Left lung (tissue), 10 donors: ENCODE data around the gene GNPTAB. TPM values are rescaled to one million over a fixed set of nuclear protein-coding genes. Genes with fewer than 3 reads are reported as not detected.

Experiments used
- ATAC-seq: fragments of 200-7000 bp; cut with Tn5 transposase; one replicate; pipeline ENCODE4 v1.9.1; 2020; ENCODE audit warnings: moderate library complexity
- DNase-seq, 4 donors: peaks; one replicate each; pipeline ENCODE4 v3.0.0-alpha.2; 2013 to 2020
- H3K27ac ChIP-seq, 2 donors: fragments of 200-600 bp; sonication (generic) in 1 of 2; one replicate each; pipeline versions ENCODE4 v1.5.0 to v1.8.0; 2020 to 2021
- H3K27me3 ChIP-seq, 2 donors: fragments of 200-600 bp; sonication (generic) in 1 of 2; one replicate each; pipeline versions ENCODE4 v1.5.0 to v1.8.0; 2020 to 2021
- H3K36me3 ChIP-seq, 2 donors: fragments of 200-600 bp; sonication (generic) in 1 of 2; one replicate each; pipeline versions ENCODE4 v1.5.0 to v1.8.0; 2020 to 2021
- H3K4me1 ChIP-seq, 2 donors: fragments of 200-600 bp; one replicate each; pipeline ENCODE4 v1.8.0; 2021
- H3K4me3 ChIP-seq, 2 donors: fragments of 200-600 bp; sonication (generic) in 1 of 2; one replicate each; pipeline versions ENCODE4 v1.5.0 to v1.8.0; 2020 to 2021; ENCODE audit warnings: mild to moderate bottlenecking in 1 of 2
- H3K9me3 ChIP-seq, 2 donors: fragments of 200-600 bp; sonication (generic) in 1 of 2; one replicate each; pipeline versions ENCODE4 v1.5.0 to v1.8.0; 2020 to 2021
- CTCF ChIP-seq, 2 donors: fragments of 200-600 bp; sonication (generic) in 1 of 2; IDR thresholded peaks; one replicate each; pipeline versions ENCODE4 v1.5.0 to v1.8.0; 2021; ENCODE audit warnings: antibody characterized with exemption in 2 of 2
- intact Hi-C, 2 donors: fragments of 100-400 bp; cut with DNase I; formaldehyde crosslinking; loops; one replicate each; pipeline versions ENCODE4 v1.11.2 to v1.14.2; 2022
- polyA plus RNA-seq, 6 donors: library from polyadenylated mRNA; unstranded; fragments of 120-200 nt; gene quantifications; one replicate each; pipeline ENCODE4 v1.2.1, GENCODE V29; 2013; ENCODE audit not compliant: insufficient read length in 6 of 6
- total RNA-seq, 2 donors: library from RNA; stranded (reverse); fragmentation: NEBNext Ultra II Directional; extraction: Animal tissue kit (Norgen Biotek cat#: 25700); gene quantifications; one replicate each; pipeline ENCODE4 v1.2.1, GENCODE V29; 2021
- donor health status: DM: no; HTN: yes; CAD: no.
- donor health status: DM: no; HTN: no; CAD: no.

Gene GNPTAB
- total and polyA plus RNA-seq, 8 donors, result 42.7 to 68.9 (median 51.4) TPM

- peaks cover 0 to 49% of the 10 kb centered on the region in 2 donors for H3K4me1 ChIP-seq
- peak overlapping the region; percentile 14 to 65 for H3K27ac ChIP-seq
- DNase-seq (no peak), ATAC-seq (peak; percentile 41)
- H3K36me3 ChIP-seq, result peaks cover 0 to 12% of the 10 kb centered on the region in 2 donors
- intact Hi-C loops, result loop anchor here in 1 of 2 donors (10.0 kb wide), 1 partner anchor 57 kb away; the partner anchor contains the start of gene GNPTAB
- H3K27me3 ChIP-seq, result no peaks in the 10 kb centered on the region
- H3K9me3 ChIP-seq, result no peaks in the 10 kb centered on the region
- no peak overlapping the region for H3K4me3 ChIP-seq
- no peak for TF ChIP-seq CTCF (IDR thresholded peaks at IDR 0.05)
Observed at GRCh38 chr12:101777485-101777884, 53.3 kb downstream of the GNPTAB start.

- Histone ChIP-seq H3K36me3 (peaks cover 0 to 12% of the 10 kb centered on the region in 2 donors), H3K4me1 (peaks cover 0 to 57% of the 10 kb centered on the region in 2 donors), H3K9me3 (no peaks in the 10 kb centered on the region), H3K27me3 (no peaks in the 10 kb centered on the region), H3K4me3 (no peak overlapping the region), H3K27ac (no peak overlapping the region)
- no peak for TF ChIP-seq CTCF (IDR thresholded peaks at IDR 0.05)
- DNase-seq (no peak), ATAC-seq (no peak)
- intact Hi-C loops, result loop anchor here (2.0 to 10.0 kb wide), 2 partner anchors 55 to 59 kb away; partner anchors contain the start of gene GNPTAB (in 2 of the 2)
Observed at GRCh38 chr12:101775816-101776215, 54.9 kb downstream of the GNPTAB start.

GRCh38 chr12:101773650-101774162, 57.1 kb downstream of the GNPTAB start:
- peak; percentile 93 to 94 for TF ChIP-seq CTCF (IDR thresholded peaks at IDR 0.05)
- H3K9me3 ChIP-seq, result no peaks in the 10 kb centered on the region
- peaks cover 0 to 16% of the 10 kb centered on the region in 2 donors for H3K36me3 ChIP-seq
- intact Hi-C loops, result loop anchor here (2.0 to 10.0 kb wide), 3 partner anchors 57 to 69 kb away; partner anchors contain the start of gene GNPTAB (in 2 of the 2)
- DNase-seq (peak in 3 of 4 donors; percentile 38 to 68 (median 59)), ATAC-seq (peak; percentile 96)
- no peaks in the 10 kb centered on the region for H3K27me3 ChIP-seq
- H3K4me3 ChIP-seq, result no peak overlapping the region
- peaks cover 0 to 42% of the 10 kb centered on the region in 2 donors for H3K4me1 ChIP-seq
- no peak overlapping the region for H3K27ac ChIP-seq

- no peak overlapping the region for H3K4me3 ChIP-seq
- ATAC-seq (peak; percentile 21), DNase-seq (no peak)
- peaks cover 0 to 32% of the 10 kb centered on the region in 2 donors for H3K4me1 ChIP-seq
- intact Hi-C loops, result loop anchor here (5.0 to 10.0 kb wide), 2 partner anchors 63 to 70 kb away; partner anchors contain the start of gene GNPTAB (in 1 of the 2)
- TF ChIP-seq CTCF (IDR thresholded peaks at IDR 0.05), result no peak
- H3K36me3 ChIP-seq, result peaks cover under 1 to 30% of the 10 kb centered on the region in 2 donors
- H3K9me3 ChIP-seq, result no peaks in the 10 kb centered on the region
- peak overlapping the region in 1 of 2 donors; percentile 45 for H3K27ac ChIP-seq
- H3K27me3 ChIP-seq, result no peaks in the 10 kb centered on the region
Observed at GRCh38 chr12:101772012-101772775, 58.6 kb downstream of the GNPTAB start.

GRCh38 chr12:101769865-101770264, 60.9 kb downstream of the GNPTAB start:
- no peaks in the 10 kb centered on the region for H3K27me3 ChIP-seq
- no peak overlapping the region for H3K4me3 ChIP-seq
- no peak overlapping the region for H3K27ac ChIP-seq
- peaks cover 0 to 26% of the 10 kb centered on the region in 2 donors for H3K4me1 ChIP-seq
- H3K9me3 ChIP-seq, result no peaks in the 10 kb centered on the region
- no peak for ATAC-seq
- intact Hi-C loops, result loop anchor here (5.0 to 10.0 kb wide), 2 partner anchors 65 to 72 kb away; partner anchors contain the start of gene GNPTAB (in 1 of the 2)
- peaks cover 7 to 33% of the 10 kb centered on the region in 2 donors for H3K36me3 ChIP-seq
- DNase-seq, result no peak
- TF ChIP-seq CTCF (IDR thresholded peaks at IDR 0.05), result no peak
